GM23248 (cell line): ENCODE data around the gene DGKI.

Source experiments
- EZH2 ChIP-seq: fragments of 200-600 bp; sonication (generic); IDR thresholded peaks from 2 replicates; pipeline ENCODE4 v1.6.1; 2018; ENCODE audit warnings: antibody characterized with exemption, mild to moderate bottlenecking; ENCODE audit not compliant: insufficient read depth, poor library complexity, severe bottlenecking
- EZH2phosphoT487 ChIP-seq: fragments of 200-600 bp; sonication (generic); IDR thresholded peaks from 2 replicates; pipeline ENCODE4 v1.6.1; 2018; ENCODE audit warnings: antibody characterized with exemption, moderate library complexity, mild to moderate bottlenecking, low read depth; ENCODE audit not compliant: insufficient read depth

GRCh38 chr7:137850571-137850970 lies 3.8 kb upstream of the DGKI start:
- TF ChIP-seq EZH2 (no peak), EZH2phosphoT487 (no peak)
